Measurements from ENCODE around the gene XIRP1.

XIRP1 gene

DNA sequence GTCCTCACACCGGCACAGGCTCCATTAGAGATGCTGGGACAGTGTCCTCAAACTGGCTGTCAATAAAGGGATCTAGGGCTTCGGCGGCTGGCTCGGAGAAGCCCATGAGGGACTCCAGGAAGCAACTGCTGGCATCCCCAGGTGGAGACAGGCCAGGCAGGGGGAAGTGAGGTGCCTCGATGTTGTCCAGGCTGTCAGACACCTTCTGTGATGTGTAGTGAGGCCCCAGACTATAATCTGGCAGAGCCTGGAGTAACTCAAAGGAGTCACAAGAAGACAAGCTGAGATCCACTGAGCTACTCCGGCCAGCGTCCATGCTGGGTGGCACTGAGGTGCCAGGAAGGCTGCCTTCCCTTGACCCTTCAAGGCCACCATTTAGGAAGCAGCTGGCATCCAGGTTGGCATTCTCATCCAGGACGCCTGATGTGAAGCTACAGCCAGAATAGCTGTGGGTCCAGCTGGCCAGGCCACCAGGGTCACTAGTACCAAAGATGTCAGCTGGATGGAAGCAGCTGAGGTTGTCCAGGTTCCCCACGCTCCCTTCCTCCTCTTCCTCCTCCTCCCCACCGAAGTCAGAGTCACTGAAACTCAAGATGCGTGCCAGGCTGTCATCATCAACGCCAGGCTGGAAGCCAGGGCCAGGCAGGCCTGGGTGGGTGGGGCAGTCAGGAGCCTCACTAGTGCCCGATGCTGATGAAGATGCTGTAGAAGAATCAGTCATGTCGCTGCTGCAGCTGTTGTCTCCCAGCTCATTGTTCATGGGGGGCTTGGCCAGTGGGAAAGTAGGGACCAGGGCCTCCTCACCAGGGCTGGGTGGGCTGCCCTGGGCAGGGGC lies 49.1 kb downstream of the XIRP1 start:
- DNase-seq: no peak

DNA sequence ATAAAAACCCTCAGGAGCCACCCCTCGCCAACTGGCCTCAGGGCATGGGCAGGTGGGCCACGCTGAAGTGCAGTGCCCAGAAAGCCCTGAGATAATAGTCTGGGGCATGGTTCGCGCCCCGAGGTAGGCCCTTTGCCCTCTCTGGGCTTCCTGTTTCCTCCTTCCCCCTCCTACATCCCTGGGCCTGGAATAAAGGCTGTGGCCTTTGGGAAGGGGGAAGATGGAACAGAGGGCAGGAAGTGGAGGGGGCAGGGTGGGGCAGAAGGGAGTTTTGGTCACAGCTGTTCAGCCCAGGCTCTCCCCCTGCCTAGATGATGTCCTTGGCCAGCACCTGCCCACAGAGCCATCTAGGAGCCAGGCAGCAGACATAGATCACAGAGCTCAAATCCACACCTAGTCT lies 50.3 kb downstream of the XIRP1 start:
- DNase-seq: no peak

DNA sequence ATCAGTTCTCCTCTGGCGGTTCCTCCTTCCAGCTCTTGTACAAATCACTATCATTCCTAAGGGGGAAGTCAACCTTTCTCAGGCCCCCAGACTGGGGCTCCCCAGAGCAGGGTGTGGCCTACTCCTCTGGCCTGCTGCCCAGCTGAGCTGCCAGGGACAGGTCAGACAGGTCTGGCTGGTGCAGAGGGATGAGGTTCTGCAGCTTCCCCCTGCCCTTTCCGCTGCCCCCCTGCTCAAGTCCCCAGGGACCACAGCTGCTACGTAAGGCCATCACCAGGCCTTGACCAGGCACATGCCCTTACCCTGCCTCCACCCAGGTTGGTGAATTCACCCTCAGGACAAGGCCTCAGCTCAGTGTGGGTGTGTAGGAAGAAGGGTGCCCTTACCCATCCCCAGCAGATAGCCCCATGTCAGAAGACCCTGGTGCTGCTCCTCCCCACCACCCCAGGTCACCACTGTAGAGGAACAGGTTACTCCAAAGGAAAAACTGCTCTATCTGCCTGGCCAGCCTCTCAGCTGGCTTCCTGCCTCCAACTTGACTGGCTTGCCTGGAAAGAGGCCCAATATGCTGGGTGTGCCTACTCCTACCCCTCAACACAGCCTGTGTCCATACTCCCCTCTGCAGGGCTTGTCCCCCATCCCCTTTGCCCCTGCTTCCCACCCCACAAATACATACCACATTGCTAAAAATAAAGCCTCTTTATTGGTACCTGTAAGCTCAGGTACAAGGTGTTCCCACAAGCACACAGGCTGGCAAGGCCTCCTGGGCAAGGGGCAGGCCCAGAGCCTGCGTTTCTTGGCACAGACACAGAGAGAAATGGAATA lies 51.0 kb downstream of the XIRP1 start:
- DNase-seq: no peak

- no peak for DNase-seq
Observed at GRCh38 chr3:39140341-39140971, 51.9 kb downstream of the XIRP1 start.

GRCh38 chr3:39139442-39139841 lies 53.0 kb downstream of the XIRP1 start:
- DNase-seq: no peak

- no peak for DNase-seq
Observed at GRCh38 chr3:39138804-39139415, 53.5 kb downstream of the XIRP1 start.

DNA sequence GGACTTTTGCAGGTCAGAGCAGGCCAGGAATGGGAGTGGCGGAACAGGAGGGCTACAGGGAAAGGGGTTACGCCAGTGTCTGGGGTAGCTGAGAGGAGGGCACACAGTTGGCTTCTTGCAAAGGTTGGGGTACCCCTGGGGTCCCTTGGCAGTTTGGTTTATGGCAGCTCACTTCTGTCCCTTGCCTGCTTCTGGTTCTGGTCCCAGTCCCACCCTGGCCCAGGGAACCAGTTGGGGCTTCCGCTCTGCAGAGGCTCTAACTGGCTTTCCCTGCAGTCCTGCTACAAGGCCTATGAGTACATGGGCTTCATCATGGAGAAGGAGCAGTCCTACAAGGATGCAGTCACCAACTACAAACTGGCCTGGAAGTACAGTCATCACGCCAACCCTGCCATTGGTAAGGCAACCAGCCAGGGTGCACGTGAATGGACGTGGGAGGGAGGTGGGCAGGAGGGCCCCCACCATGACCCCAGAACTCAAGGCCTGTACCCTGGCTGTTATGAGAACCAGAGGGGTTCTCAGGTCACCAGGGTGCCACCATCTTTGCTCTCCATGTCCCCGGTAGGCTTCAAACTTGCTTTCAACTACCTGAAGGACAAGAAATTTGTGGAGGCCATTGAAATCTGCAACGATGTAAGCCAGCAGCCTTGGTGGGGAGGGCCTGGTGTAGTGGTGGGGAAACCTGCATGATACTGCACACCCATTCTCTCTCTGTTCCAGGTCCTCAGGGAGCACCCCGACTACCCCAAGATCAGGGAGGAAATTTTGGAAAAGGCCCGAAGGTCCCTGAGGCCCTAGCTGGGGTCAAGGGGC lies 54.2 kb downstream of the XIRP1 start:
- no peak for DNase-seq

GRCh38 chr3:39137435-39137936 lies 54.9 kb downstream of the XIRP1 start:
- no peak for DNase-seq

DNA sequence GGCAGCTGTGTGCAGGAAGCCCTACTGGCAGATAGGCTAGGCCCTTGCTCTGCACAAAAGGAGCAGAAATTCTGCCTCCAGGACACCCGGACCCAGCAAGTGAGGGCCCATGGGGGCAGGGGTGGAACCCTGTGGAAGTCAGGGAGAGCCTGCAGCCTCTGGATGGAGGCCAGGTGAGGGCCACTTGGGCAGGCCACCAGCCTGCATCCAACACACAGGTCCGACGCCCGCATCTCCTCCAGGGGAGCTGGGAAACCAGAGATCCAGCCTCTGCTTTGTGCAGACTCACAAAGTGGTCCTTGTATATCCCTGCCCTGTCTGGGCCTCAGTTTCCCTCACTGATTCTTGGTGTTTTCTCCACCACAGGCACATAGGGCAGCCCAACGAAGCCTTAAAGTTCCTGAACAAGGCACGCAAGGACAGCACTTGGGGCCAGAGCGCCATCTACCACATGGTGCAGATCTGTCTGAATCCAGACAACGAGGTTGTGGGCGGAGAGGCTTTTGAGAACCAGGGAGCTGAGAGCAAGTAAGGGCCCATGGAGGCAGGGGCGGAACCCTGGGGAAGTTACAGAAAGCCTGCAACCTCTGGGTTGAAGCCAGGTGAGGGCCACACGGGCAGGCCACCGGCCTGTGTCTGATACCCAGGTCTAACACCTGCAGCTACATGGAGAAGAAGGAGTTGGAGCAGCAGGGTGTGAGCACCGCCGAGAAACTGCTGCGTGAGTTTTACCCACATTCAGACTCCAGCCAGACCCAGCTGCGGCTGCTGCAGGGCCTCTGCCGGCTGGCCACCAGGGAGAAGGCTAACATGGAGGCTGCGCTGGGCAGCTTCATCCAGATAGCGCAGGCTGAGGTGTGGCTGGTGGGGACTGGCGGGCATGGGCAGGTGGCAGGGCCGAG lies 55.6 kb downstream of the XIRP1 start:
- no peak for DNase-seq

GRCh38 chr3:39135170-39135805 lies 57.1 kb downstream of the XIRP1 start:
- DNase-seq: no peak

DNA sequence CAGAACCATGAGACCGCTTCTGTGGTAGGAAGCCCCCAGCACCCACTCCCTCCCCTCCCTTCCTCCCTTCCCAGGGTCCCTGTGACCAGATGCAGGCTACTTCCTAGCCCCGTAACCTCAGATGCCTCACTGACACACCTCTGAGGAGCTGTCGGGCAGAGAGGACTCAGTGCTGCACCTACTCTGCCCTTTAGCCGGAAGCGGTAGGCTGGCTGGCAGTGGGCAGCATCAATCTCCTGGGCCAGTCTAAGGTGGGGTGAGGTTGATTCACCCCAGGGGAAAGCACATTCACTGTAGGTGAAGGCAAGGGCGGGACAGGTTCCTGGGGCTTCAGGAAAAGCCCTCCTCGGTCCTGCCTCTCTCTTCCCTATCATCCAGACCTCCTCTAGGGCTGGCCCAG lies 58.1 kb downstream of the XIRP1 start:
- DNase-seq: no peak

- no peak for DNase-seq
Observed at GRCh38 chr3:39133822-39134221, 58.6 kb downstream of the XIRP1 start.
